ENCODE results near the gene GFRA4.

The GFRA4 gene

GRCh38 chr20:3678856-3679720 lies 15.9 kb upstream of the GFRA4 start:
- H3K4me3 ChIP-seq (ENCODE audit: low read depth, low read length): no peak overlapping the region
- POLR2A ChIA-PET: interaction anchor here (1.2 kb wide), 1 partner anchor 117 kb away, joined by 3 read pairs; the partner anchor contains the start of gene CDC25B
- CTCF ChIA-PET: interaction anchor here (0.6 to 4.9 kb wide), 7 partner anchors 16 to 414 kb away, joined by 3 to 94 read pairs (median 6); no protein-coding TSS in a partner anchor

GRCh38 chr20:3678198-3678597 lies 15.0 kb upstream of the GFRA4 start:
- CTCF ChIA-PET: interaction anchor here (0.6 to 4.9 kb wide), 8 partner anchors 8 to 181 kb away, joined by 3 to 94 read pairs (median 19); partner anchors contain the start of gene SIGLEC1
- no peak for TF ChIP-seq ZNF24 (tag by site-specific recombination; IDR thresholded peaks at IDR 0.05)
- no peak for TF ChIP-seq KLF8 (tag by site-specific recombination; IDR thresholded peaks at IDR 0.05)
- no peak overlapping the region for H3K4me3 ChIP-seq (ENCODE audit: low read depth, low read length)
- no peak overlapping the region for H3K27ac ChIP-seq (ENCODE audit: extremely low read depth, low read depth, low read length)
- POLR2A ChIA-PET: interaction anchor here (1.2 kb wide), 1 partner anchor 118 kb away, joined by 3 read pairs; the partner anchor contains the start of gene CDC25B
- no peaks in the 10 kb centered on the region for H3K36me3 ChIP-seq (ENCODE audit: control insufficient read depth in 2 of 2, insufficient read depth in 1 of 2, low read length in 2 of 2)
- H3K9me3 ChIP-seq (ENCODE audit: control insufficient read depth, insufficient read depth, low read depth, low read length): no peaks in the 10 kb centered on the region
- H3K4me1 ChIP-seq (ENCODE audit: control insufficient read depth, insufficient read depth, low read length): 0 out of 2 replicates have a peak, but pooled peaks cover 2% of the 10 kb centered on the region

More at GRCh38 chr20:3678856-3679720, 15.9 kb upstream of the GFRA4 start:
- TF ChIP-seq ZNF510 (tag by site-specific recombination; IDR thresholded peaks at IDR 0.05; ENCODE audit: insufficient replicate concordance) (no peak), ZNF488 (tag by site-specific recombination; IDR thresholded peaks at IDR 0.05) (no peak), ZNF157 (tag by site-specific recombination; IDR thresholded peaks at IDR 0.05) (peak; percentile 76), ZNF202 (tag by site-specific recombination; IDR thresholded peaks at IDR 0.05; ENCODE audit: borderline replicate concordance) (no peak), ZNF416 (tag by site-specific recombination; IDR thresholded peaks at IDR 0.05) (no peak)
- H3K36me3 ChIP-seq (ENCODE audit: control insufficient read depth in 2 of 2, insufficient read depth in 1 of 2, low read length in 2 of 2): no peaks in the 10 kb centered on the region
- H3K9me3 ChIP-seq (ENCODE audit: control insufficient read depth, insufficient read depth, low read depth, low read length): no peaks in the 10 kb centered on the region
- H3K27ac ChIP-seq (ENCODE audit: extremely low read depth, low read depth, low read length): no peak overlapping the region
- H3K4me1 ChIP-seq (ENCODE audit: control insufficient read depth, insufficient read depth, low read length): 0 out of 2 replicates have a peak, but pooled peaks cover 2% of the 10 kb centered on the region

GRCh38 chr20:3677733-3678132 lies 14.5 kb upstream of the GFRA4 start:
- ChIA-PET POLR2A (interaction anchor here (1.2 kb wide), 1 partner anchor 118 kb away, joined by 3 read pairs; the partner anchor contains the start of gene CDC25B), CTCF (interaction anchor here (0.6 to 4.9 kb wide), 15 partner anchors 9 to 182 kb away, joined by 3 to 94 read pairs (median 9); partner anchors contain the start of genes SIGLEC1 and SPEF1)
- Histone ChIP-seq H3K36me3 (ENCODE audit: control insufficient read depth in 2 of 2, insufficient read depth in 1 of 2, low read length in 2 of 2) (no peaks in the 10 kb centered on the region), H3K27ac (ENCODE audit: extremely low read depth, low read depth, low read length) (no peak overlapping the region), H3K4me3 (ENCODE audit: low read depth, low read length) (no peak overlapping the region), H3K4me1 (ENCODE audit: control insufficient read depth, insufficient read depth, low read length) (0 out of 2 replicates have a peak, but pooled peaks cover 2% of the 10 kb centered on the region), H3K9me3 (ENCODE audit: control insufficient read depth, insufficient read depth, low read depth, low read length) (no peaks in the 10 kb centered on the region)
- TF ChIP-seq ZBTB10 (tag by site-specific recombination; IDR thresholded peaks at IDR 0.05) (no peak), HIC1 (tag by site-specific recombination; IDR thresholded peaks at IDR 0.05) (no peak), ZNF335 (tag by site-specific recombination; conservative IDR thresholded peaks at IDR 0.05) (no peak), ZBTB48 (tag by site-specific recombination; IDR thresholded peaks at IDR 0.05) (no peak), GLIS1 (tag by site-specific recombination; IDR thresholded peaks at IDR 0.05) (peak; percentile 22; the same call in 1 of the 2 replicates), ZNF658 (tag by site-specific recombination; IDR thresholded peaks at IDR 0.05) (no peak)
